Type B pancreatic cell (in vitro differentiated cells): ENCODE results near the gene LAMC3. TPM values are rescaled to one million over a fixed set of nuclear protein-coding genes. Genes with fewer than 3 reads are reported as not detected.
A peak's percentile ranks its signal among the peaks of the same experiment; 100 is the strongest.

Source experiments
- DNase-seq: peaks from one replicate; pipeline ENCODE4 v3.0.0; 2021; ENCODE audit warnings: mixed read lengths; ENCODE audit not compliant: unreplicated experiment; ENCODE audit errors: extremely low spot score
- H3K27ac Mint-ChIP-seq: 2 replicates; pipeline ENCODE4 v1.8.0; 2021; ENCODE audit warnings: mild to moderate bottlenecking, mixed read lengths
- H3K27me3 Mint-ChIP-seq: 2 replicates; pipeline ENCODE4 v1.8.0; 2021; ENCODE audit warnings: mixed read lengths
- H3K36me3 Mint-ChIP-seq: 2 replicates; pipeline ENCODE4 v1.8.0; 2021; ENCODE audit warnings: mixed read lengths
- H3K4me1 Mint-ChIP-seq: one replicate; pipeline ENCODE4 v1.8.0; 2021; ENCODE audit warnings: mixed read lengths; ENCODE audit not compliant: unreplicated experiment
- H3K4me3 Mint-ChIP-seq: 2 replicates; pipeline ENCODE4 v1.8.0; 2021; ENCODE audit warnings: mild to moderate bottlenecking, mixed read lengths
- H3K9me3 Mint-ChIP-seq: 2 replicates; pipeline ENCODE4 v1.8.0; 2021; ENCODE audit warnings: mixed read lengths
- CTCF ChIP-seq: fragments of 200-600 bp; sonication (generic); conservative IDR thresholded peaks from 2 replicates; pipeline ENCODE4 v1.5.0; 2021; ENCODE audit warnings: antibody characterized with exemption, mild to moderate bottlenecking
- total RNA-seq: library from RNA; stranded (reverse); gene quantifications from 2 replicates; pipeline ENCODE4 v1.2.1, GENCODE V29; 2021; ENCODE audit warnings: low replicate concordance

The LAMC3 gene
- total RNA-seq, 1 donor from 2014 or later: 7.2 TPM

- peaks cover 50% of the 10 kb centered on the region for H3K27me3 Mint-ChIP-seq
- no peak for TF ChIP-seq CTCF
- no peaks in the 10 kb centered on the region for H3K36me3 Mint-ChIP-seq
- H3K9me3 Mint-ChIP-seq: no peaks in the 10 kb centered on the region
- peaks cover 18% of the 10 kb centered on the region for H3K4me1 Mint-ChIP-seq
- DNase-seq: no peak
- H3K27ac Mint-ChIP-seq: no peak overlapping the region
- H3K4me3 Mint-ChIP-seq: peak overlapping the region; percentile 39
Measured at GRCh38 chr9:131010482-131011273, 1.7 kb downstream of the LAMC3 start.

- peaks cover 58% of the 10 kb centered on the region for H3K27me3 Mint-ChIP-seq
Measured at GRCh38 chr9:131011274-131012022, 2.5 kb downstream of the LAMC3 start.

GRCh38 chr9:131012023-131012334 is 3.0 kb downstream of the LAMC3 start:
- peak overlapping the region; percentile 51 for H3K4me3 Mint-ChIP-seq
- H3K4me1 Mint-ChIP-seq: peaks cover 27% of the 10 kb centered on the region
- DNase-seq: no peak
- TF ChIP-seq CTCF: no peak
- no peaks in the 10 kb centered on the region for H3K9me3 Mint-ChIP-seq
- H3K27ac Mint-ChIP-seq: no peak overlapping the region
- H3K27me3 Mint-ChIP-seq: peaks cover 56% of the 10 kb centered on the region
- H3K36me3 Mint-ChIP-seq: no peaks in the 10 kb centered on the region

More at GRCh38 chr9:131011274-131012022, 2.5 kb downstream of the LAMC3 start:
- Mint-ChIP-seq H3K27ac (no peak overlapping the region), H3K36me3 (no peaks in the 10 kb centered on the region), H3K4me1 (peaks cover 25% of the 10 kb centered on the region), H3K9me3 (no peaks in the 10 kb centered on the region), H3K4me3 (peak overlapping the region; percentile 51)
- DNase-seq: no peak
- no peak for TF ChIP-seq CTCF

GRCh38 chr9:131012396-131012917 is 3.5 kb downstream of the LAMC3 start:
- Mint-ChIP-seq H3K4me1 (peaks cover 30% of the 10 kb centered on the region), H3K4me3 (peak overlapping the region; percentile 51), H3K9me3 (no peaks in the 10 kb centered on the region), H3K27me3 (peaks cover 56% of the 10 kb centered on the region), H3K36me3 (no peaks in the 10 kb centered on the region), H3K27ac (no peak overlapping the region)
- DNase-seq: no peak
- no peak for TF ChIP-seq CTCF

GRCh38 chr9:131013015-131013755 is 4.2 kb downstream of the LAMC3 start:
- no peak for TF ChIP-seq CTCF
- Mint-ChIP-seq H3K27me3 (peaks cover 49% of the 10 kb centered on the region), H3K27ac (no peak overlapping the region), H3K36me3 (no peaks in the 10 kb centered on the region), H3K9me3 (no peaks in the 10 kb centered on the region), H3K4me3 (no peak overlapping the region), H3K4me1 (peaks cover 30% of the 10 kb centered on the region)
- DNase-seq: no peak
